ENCODE results near the gene ZBTB7C.

The ZBTB7C gene

DNA sequence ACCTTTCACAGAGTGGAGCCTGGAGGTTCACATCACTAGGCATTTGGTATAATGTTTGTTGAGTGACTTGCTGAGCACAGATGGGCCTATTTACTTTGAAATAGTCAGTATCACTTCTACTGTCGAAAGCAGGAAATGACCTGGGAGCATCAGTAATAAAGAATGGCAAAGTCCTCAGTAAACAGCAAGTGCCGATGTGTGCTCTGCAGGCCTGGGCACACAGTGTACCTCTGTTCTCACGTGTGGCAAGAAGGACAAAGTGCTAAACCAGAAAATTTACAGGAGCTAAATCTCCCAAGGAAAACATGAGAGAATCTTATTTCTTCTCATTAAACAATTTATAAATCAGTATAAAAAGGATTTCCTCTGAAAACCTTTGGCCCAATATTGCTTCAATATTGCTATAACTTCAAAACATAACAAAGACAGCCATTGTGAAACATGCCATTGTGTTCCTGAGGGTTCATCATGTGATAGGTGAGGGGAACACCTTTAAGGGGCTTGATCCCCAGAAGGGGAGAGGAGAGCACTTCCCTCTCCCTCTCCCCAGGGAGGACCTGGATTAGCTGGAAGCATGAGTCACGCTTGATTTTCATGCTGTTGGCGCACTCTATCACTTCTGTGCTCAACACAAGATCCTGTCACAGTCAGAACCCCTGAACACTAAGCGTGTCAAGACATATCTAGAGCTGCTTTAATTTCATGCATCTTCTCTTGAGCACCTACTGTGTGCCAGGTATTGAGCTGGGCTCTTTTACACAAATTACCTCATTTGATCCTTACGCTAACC lies 347.2 kb downstream of the ZBTB7C start:
- TF ChIP-seq YY1 (IDR thresholded peaks at IDR 0.05; ENCODE audit: insufficient read depth, insufficient read length) (no peak), SUZ12 (IDR thresholded peaks at IDR 0.05; ENCODE audit: extremely low read depth, insufficient read depth, insufficient read length) (no peak), ZNF274 (IDR thresholded peaks at IDR 0.05; ENCODE audit: low read depth, low read length) (no peak)
- Histone ChIP-seq H3K4me3 (ENCODE audit: insufficient read length, low read depth) (no peak overlapping the region), H3K27me3 (ENCODE audit: insufficient read depth, insufficient read length) (no peaks in the 10 kb centered on the region), H3K4me1 (ENCODE audit: insufficient read depth, insufficient read length) (peaks cover 9% of the 10 kb centered on the region), H3K9ac (ENCODE audit: insufficient read length, low read depth) (no peak overlapping the region), H3K36me3 (ENCODE audit: insufficient read depth, insufficient read length, low read length) (no peaks in the 10 kb centered on the region), H3K9me3 (ENCODE audit: insufficient read depth, low read length) (no peaks in the 10 kb centered on the region)
- DNase-seq (ENCODE audit: low read depth, low spot score) = no peak

DNA sequence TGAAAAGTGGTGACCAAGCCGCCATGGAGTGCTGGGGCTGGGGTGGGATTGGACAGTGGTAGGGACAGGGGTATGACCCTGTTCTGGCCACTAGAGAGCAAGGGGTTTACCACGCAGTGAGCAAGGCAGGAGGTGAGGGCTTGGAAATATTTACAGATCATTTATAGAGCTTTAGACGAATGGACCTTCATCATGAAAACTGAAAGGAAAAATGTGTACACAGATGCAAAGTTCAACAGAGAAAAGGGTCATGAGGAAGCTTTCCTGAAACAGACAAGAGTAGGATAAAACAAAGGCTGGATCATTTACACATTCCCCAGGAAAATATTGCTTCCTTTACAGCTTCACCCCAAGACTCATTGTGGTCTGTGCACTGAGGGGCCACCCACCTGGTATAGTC lies 348.2 kb downstream of the ZBTB7C start:
- Histone ChIP-seq H3K4me3 (ENCODE audit: insufficient read length, low read depth) (no peak overlapping the region), H3K9ac (ENCODE audit: insufficient read length, low read depth) (no peak overlapping the region), H3K4me1 (ENCODE audit: insufficient read depth, insufficient read length) (peaks cover 9% of the 10 kb centered on the region), H3K9me3 (ENCODE audit: insufficient read depth, low read length) (no peaks in the 10 kb centered on the region), H3K27me3 (ENCODE audit: insufficient read depth, insufficient read length) (no peaks in the 10 kb centered on the region), H3K36me3 (ENCODE audit: insufficient read depth, insufficient read length, low read length) (no peaks in the 10 kb centered on the region)
- no peak for DNase-seq (ENCODE audit: low read depth, low spot score)
- no peak for TF ChIP-seq SUZ12 (IDR thresholded peaks at IDR 0.05; ENCODE audit: extremely low read depth, insufficient read depth, insufficient read length)
- TF ChIP-seq ZNF274 (IDR thresholded peaks at IDR 0.05; ENCODE audit: low read depth, low read length) = no peak
- TF ChIP-seq YY1 (IDR thresholded peaks at IDR 0.05; ENCODE audit: insufficient read depth, insufficient read length) = no peak

GRCh38 chr18:48060346-48060745 lies 348.8 kb downstream of the ZBTB7C start:
- no peak overlapping the region for H3K4me3 ChIP-seq (ENCODE audit: insufficient read length, low read depth)
- no peak for DNase-seq (ENCODE audit: low read depth, low spot score)
- no peaks in the 10 kb centered on the region for H3K36me3 ChIP-seq (ENCODE audit: insufficient read depth, insufficient read length, low read length)
- no peaks in the 10 kb centered on the region for H3K9me3 ChIP-seq (ENCODE audit: insufficient read depth, low read length)
- H3K4me1 ChIP-seq (ENCODE audit: insufficient read depth, insufficient read length) = peaks cover 9% of the 10 kb centered on the region
- no peaks in the 10 kb centered on the region for H3K27me3 ChIP-seq (ENCODE audit: insufficient read depth, insufficient read length)
- H3K9ac ChIP-seq (ENCODE audit: insufficient read length, low read depth) = no peak overlapping the region
- no peak for TF ChIP-seq SUZ12 (IDR thresholded peaks at IDR 0.05; ENCODE audit: extremely low read depth, insufficient read depth, insufficient read length)
- TF ChIP-seq ZNF274 (IDR thresholded peaks at IDR 0.05; ENCODE audit: low read depth, low read length) = no peak
- no peak for TF ChIP-seq YY1 (IDR thresholded peaks at IDR 0.05; ENCODE audit: insufficient read depth, insufficient read length)

DNA sequence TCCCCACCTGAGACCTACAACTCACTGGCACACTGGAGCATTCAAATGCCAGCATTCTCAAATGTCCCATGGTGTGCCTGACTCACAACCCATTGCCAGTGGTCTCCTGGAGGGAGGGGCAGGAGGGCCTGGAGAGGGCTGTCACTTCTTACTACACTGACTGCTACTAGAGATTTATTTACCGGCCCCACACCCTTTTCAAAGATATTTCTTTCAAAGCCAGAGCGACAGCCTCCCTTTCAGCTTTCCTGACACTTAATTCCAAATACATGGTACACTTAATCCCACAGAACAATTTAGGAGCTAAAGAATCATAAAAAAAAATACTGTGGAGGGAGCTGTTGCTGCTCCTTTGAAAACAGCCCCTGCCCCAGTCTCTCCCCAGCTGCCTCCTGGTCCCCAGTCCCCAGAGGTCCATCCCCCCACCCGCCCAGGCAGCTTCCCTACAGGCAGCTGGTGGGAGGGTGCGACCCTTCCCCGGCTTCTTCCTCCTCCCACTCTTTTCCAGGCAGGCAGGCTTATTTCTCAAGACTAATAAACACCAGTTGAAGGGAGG lies 349.6 kb downstream of the ZBTB7C start:
- no peak for DNase-seq (ENCODE audit: low read depth, low spot score)

DNA sequence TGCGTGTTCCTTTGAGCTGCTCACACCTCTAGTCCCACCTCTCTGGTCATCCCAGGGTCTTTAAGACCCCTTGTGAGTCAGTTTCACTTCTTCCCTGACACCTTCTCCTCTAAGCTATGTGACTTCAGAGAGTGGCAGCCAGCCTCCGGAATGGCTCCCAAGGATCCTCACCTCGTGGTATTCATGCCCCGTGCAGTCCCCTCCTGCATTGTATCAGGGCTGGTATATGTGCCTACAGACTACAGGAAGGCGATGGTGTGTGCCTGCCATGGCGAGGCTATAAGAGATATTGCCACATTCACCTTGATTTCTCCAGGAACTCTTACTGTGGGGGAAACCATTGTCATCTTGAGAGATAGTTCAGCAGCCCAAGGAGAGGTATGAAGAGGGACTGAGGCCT lies 350.7 kb downstream of the ZBTB7C start:
- TF ChIP-seq ZNF274 (IDR thresholded peaks at IDR 0.05; ENCODE audit: low read depth, low read length) = no peak
- TF ChIP-seq SUZ12 (IDR thresholded peaks at IDR 0.05; ENCODE audit: extremely low read depth, insufficient read depth, insufficient read length) = no peak
- TF ChIP-seq YY1 (IDR thresholded peaks at IDR 0.05; ENCODE audit: insufficient read depth, insufficient read length) = no peak
- Histone ChIP-seq H3K4me3 (ENCODE audit: insufficient read length, low read depth) (no peak overlapping the region), H3K4me1 (ENCODE audit: insufficient read depth, insufficient read length) (peaks cover 17% of the 10 kb centered on the region), H3K9me3 (ENCODE audit: insufficient read depth, low read length) (no peaks in the 10 kb centered on the region), H3K36me3 (ENCODE audit: insufficient read depth, insufficient read length, low read length) (no peaks in the 10 kb centered on the region), H3K9ac (ENCODE audit: insufficient read length, low read depth) (no peak overlapping the region), H3K27me3 (ENCODE audit: insufficient read depth, insufficient read length) (no peaks in the 10 kb centered on the region)
- DNase-seq (ENCODE audit: low read depth, low spot score) = no peak

More for the DNA sequence above, 349.6 kb downstream of the ZBTB7C start:
- Histone ChIP-seq H3K36me3 (ENCODE audit: insufficient read depth, insufficient read length, low read length) (no peaks in the 10 kb centered on the region), H3K27me3 (ENCODE audit: insufficient read depth, insufficient read length) (no peaks in the 10 kb centered on the region), H3K9me3 (ENCODE audit: insufficient read depth, low read length) (no peaks in the 10 kb centered on the region), H3K9ac (ENCODE audit: insufficient read length, low read depth) (no peak overlapping the region), H3K4me1 (ENCODE audit: insufficient read depth, insufficient read length) (peaks cover 9% of the 10 kb centered on the region), H3K4me3 (ENCODE audit: insufficient read length, low read depth) (no peak overlapping the region)
- no peak for TF ChIP-seq ZNF274 (IDR thresholded peaks at IDR 0.05; ENCODE audit: low read depth, low read length)
- no peak for TF ChIP-seq SUZ12 (IDR thresholded peaks at IDR 0.05; ENCODE audit: extremely low read depth, insufficient read depth, insufficient read length)
- TF ChIP-seq YY1 (IDR thresholded peaks at IDR 0.05; ENCODE audit: insufficient read depth, insufficient read length) = no peak

- no peak for TF ChIP-seq YY1 (IDR thresholded peaks at IDR 0.05; ENCODE audit: insufficient read depth, insufficient read length)
- no peak for TF ChIP-seq SUZ12 (IDR thresholded peaks at IDR 0.05; ENCODE audit: extremely low read depth, insufficient read depth, insufficient read length)
- no peak overlapping the region for H3K9ac ChIP-seq (ENCODE audit: insufficient read length, low read depth)
Observed at GRCh38 chr18:48057018-48057417, 352.2 kb downstream of the ZBTB7C start.

GRCh38 chr18:48055351-48055750 lies 353.8 kb downstream of the ZBTB7C start:
- H3K36me3 ChIP-seq (ENCODE audit: insufficient read depth, insufficient read length, low read length) = no peaks in the 10 kb centered on the region
- H3K9ac ChIP-seq (ENCODE audit: insufficient read length, low read depth) = no peak overlapping the region
- no peak overlapping the region for H3K4me3 ChIP-seq (ENCODE audit: insufficient read length, low read depth)
- H3K27me3 ChIP-seq (ENCODE audit: insufficient read depth, insufficient read length) = no peaks in the 10 kb centered on the region
- peaks cover 15% of the 10 kb centered on the region for H3K4me1 ChIP-seq (ENCODE audit: insufficient read depth, insufficient read length)
- TF ChIP-seq YY1 (IDR thresholded peaks at IDR 0.05; ENCODE audit: insufficient read depth, insufficient read length) (no peak), SUZ12 (IDR thresholded peaks at IDR 0.05; ENCODE audit: extremely low read depth, insufficient read depth, insufficient read length) (no peak)
- DNase-seq (ENCODE audit: low read depth, low spot score) = no peak
- no peaks in the 10 kb centered on the region for H3K9me3 ChIP-seq (ENCODE audit: insufficient read depth, low read length)

More at GRCh38 chr18:48057018-48057417, 352.2 kb downstream of the ZBTB7C start:
- no peak overlapping the region for H3K4me3 ChIP-seq (ENCODE audit: insufficient read length, low read depth)
- DNase-seq (ENCODE audit: low read depth, low spot score) = no peak
- peaks cover 17% of the 10 kb centered on the region for H3K4me1 ChIP-seq (ENCODE audit: insufficient read depth, insufficient read length)
- H3K27me3 ChIP-seq (ENCODE audit: insufficient read depth, insufficient read length) = no peaks in the 10 kb centered on the region
- no peaks in the 10 kb centered on the region for H3K36me3 ChIP-seq (ENCODE audit: insufficient read depth, insufficient read length, low read length)
- no peaks in the 10 kb centered on the region for H3K9me3 ChIP-seq (ENCODE audit: insufficient read depth, low read length)

All from NT2/D1 (cell line).